Retinal pigment epithelial cell (primary cell): ENCODE data around the gene CCR8.

Experiments
- DNase-seq: peaks from one replicate; pipeline ENCODE4 v3.0.0-alpha.2; 2010; ENCODE audit warnings: low read depth
- H3K4me3 ChIP-seq: 2 replicates; pipeline ENCODE4 v1.5.1; 2011; ENCODE audit warnings: mild to moderate bottlenecking, low read length, control low read depth, moderate library complexity
- TF ChIP-seq, protein P1 (sequence below): conservative IDR thresholded peaks from 2 replicates; pipeline ENCODE4 v1.5.1; 2011; ENCODE audit warnings: low read depth, low read length, control low read depth, inconsistent platforms

CCR8 gene

DNA sequence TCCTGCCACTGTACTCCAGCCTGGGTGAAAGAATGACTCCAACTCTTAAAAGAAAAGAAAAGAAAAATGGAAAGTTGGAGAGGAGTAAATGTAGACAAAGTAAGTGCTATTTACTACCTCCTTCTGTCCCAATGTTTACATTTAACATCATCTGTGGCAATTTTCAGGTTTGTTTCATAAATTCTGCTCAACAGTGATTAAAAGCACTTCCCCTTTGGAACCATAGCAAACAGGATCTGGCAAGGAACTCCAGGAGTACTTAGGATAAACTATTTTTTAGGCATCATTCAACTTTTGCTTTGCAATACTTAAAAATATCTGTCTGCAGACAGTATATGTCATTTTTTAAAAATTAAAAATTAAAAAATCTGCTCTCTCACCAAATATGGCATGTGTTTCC lies 44.2 kb upstream of the CCR8 start:
- TF ChIP-seq, protein P1, sequence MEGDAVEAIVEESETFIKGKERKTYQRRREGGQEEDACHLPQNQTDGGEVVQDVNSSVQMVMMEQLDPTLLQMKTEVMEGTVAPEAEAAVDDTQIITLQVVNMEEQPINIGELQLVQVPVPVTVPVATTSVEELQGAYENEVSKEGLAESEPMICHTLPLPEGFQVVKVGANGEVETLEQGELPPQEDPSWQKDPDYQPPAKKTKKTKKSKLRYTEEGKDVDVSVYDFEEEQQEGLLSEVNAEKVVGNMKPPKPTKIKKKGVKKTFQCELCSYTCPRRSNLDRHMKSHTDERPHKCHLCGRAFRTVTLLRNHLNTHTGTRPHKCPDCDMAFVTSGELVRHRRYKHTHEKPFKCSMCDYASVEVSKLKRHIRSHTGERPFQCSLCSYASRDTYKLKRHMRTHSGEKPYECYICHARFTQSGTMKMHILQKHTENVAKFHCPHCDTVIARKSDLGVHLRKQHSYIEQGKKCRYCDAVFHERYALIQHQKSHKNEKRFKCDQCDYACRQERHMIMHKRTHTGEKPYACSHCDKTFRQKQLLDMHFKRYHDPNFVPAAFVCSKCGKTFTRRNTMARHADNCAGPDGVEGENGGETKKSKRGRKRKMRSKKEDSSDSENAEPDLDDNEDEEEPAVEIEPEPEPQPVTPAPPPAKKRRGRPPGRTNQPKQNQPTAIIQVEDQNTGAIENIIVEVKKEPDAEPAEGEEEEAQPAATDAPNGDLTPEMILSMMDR = no peak
- no peak for DNase-seq
- no peak overlapping the region for H3K4me3 ChIP-seq

DNA sequence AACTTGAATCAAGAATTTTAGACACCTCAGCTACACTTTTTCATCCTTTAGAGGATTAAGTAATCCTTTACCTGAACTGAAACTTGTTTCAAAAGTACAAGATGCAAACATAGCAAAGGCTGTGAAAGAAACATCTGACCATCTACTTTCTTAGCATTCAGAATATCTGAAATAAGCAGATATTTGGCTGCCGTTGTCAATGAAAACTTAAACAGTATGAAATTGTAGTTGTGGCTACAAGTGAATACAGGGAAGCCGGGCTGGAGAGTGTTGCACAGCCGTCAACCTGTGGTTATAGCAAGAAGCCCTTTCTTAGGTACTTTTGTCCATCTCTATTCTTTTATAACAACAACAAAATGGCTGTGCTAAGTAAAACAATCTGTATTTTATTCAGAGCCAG lies 42.7 kb upstream of the CCR8 start:
- H3K4me3 ChIP-seq = no peak overlapping the region
- DNase-seq = no peak
- TF ChIP-seq, protein P1 = no peak

- no peak for DNase-seq
- TF ChIP-seq, protein P1 = no peak
- H3K4me3 ChIP-seq = no peak overlapping the region
Observed at GRCh38 chr3:39287216-39288164, 42.0 kb upstream of the CCR8 start.

GRCh38 chr3:39288300-39288808 lies 41.2 kb upstream of the CCR8 start:
- H3K4me3 ChIP-seq = no peak overlapping the region
- TF ChIP-seq, protein P1 = peak; percentile 98
- DNase-seq = peak; percentile 61

- DNase-seq = no peak
- TF ChIP-seq, protein P1 = no peak
Observed at GRCh38 chr3:39289107-39289506, 40.4 kb upstream of the CCR8 start.

DNA sequence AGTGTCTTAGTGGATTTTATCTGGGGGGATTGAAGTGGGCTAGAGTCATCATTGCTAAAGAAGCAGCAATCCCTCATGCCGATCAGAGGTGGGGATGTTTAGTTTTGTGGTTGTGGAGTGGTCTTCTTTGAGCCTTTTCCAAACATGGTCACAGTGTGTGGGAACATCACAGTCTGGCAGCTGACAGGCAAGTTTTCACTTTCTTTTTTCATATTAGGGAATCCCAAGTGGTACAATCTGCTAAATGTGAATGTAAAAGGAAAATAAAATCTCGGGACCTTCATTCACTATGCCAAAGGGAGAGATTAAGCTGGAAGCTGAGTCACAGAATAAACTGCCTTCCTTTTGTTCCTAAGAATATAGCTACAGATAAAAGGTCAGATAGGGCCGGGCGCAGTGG lies 39.3 kb upstream of the CCR8 start:
- H3K4me3 ChIP-seq = no peak overlapping the region
- no peak for DNase-seq
- TF ChIP-seq, protein P1 = no peak

More at GRCh38 chr3:39289107-39289506, 40.4 kb upstream of the CCR8 start:
- H3K4me3 ChIP-seq = no peak overlapping the region
